8988T (cell line): Measurements from ENCODE around the gene GBP2.
"Not testable (repeated sequence)": the region's sequence is repeated elsewhere in the genome, so short reads cannot be mapped to it uniquely, and the experiment has no call there.

Source experiments
- DNase-seq: peaks from one replicate; pipeline ENCODE4 v3.0.0; 2011

Gene GBP2

DNA sequence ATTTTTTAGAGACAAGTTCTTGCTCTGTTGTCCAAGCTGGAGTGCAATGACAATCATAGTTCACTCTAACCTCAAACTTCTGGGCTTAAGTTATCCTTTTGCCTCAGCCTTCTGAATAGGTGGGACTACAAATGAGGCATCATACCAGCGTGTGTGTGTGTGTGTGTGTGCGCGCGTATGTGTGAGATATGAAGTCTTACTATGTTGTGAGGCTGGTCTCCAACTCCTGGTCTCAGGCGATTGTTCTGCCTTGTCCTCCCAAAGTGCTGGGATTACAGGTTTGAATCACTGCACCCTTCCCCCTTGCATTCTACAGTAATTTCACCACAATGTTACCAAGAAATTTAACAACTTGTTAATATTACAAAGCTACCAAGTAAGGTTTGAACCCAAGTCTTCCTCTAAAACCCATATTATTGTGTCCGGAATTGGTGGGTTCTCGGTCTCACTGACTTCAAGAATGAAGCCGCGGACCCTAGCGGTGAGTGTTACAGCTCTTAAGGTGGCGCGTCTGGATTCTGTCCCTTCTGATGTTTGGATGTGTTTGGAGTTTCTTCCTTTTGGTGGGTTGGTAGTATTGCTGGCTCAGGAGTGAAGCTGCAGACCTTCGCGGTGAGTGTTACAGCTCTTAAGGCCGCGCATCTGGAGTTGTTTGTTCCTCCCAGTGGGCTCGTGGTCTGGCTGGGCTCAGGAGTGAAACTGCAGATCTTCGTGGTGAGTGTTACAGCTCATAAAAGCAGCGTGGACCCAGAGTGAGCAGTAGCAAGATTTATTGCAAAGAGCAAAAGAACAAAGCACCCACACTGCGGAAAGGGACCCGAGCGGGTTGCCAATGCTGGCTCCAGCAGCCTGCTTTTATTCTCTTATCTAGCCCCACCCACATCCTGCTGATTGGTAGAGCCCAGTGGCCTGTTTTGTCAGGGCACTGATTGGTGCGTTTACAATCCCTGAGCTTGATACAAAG, 970 bp upstream of the GBP2 start:
- DNase-seq: not testable (repeated sequence)

DNA sequence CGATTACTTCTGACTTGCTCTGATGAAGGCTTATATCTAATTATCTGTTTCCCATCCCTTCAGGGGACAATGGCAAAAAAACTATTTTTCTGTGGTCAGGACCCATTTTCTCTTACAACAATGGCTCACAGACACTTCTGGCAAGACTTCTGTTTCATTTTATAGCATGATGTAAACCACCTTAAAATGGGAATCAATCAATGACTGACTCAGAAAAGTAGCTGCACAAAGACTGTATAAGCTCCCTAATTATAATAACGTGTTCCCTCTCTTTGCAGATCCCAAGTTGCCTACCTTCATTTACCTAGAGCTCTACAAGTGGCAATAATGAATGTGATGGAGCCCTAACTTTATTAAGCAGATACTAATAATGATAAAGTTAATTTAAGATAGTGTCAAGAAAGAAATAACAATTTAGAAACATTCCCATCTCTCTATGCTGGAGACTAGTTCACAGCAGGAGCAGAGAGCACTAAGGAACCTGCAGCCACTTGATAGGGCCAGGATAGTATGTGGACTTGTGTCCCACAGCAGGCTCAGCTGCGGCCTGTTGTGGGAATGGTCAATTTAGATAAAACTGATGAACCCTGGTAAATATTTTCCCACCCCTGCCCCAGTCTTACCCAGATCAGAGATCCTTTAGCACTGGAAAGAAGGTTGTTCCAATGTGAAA, 538 bp downstream of the GBP2 start:
- DNase-seq: no peak

DNA sequence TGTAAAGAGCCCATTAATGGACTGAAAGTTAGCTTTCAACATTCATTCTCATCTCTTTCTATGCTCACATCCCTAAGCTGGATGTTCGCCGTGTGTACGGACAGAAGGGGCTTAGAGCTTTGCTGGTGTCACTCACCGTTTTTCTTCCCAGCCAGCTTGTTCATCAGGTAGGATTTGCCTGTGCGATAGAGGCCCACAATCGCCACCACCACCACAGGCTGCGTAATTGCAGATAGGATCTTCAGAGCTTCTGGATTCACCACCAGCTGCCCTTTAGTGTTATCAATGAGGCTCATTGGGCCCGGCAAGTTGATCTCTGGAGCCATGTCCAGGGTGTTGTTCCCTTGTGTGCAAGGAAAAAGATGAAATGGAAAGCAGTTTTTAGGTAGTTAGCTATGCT, 4.3 kb downstream of the GBP2 start:
- DNase-seq: no peak

DNA sequence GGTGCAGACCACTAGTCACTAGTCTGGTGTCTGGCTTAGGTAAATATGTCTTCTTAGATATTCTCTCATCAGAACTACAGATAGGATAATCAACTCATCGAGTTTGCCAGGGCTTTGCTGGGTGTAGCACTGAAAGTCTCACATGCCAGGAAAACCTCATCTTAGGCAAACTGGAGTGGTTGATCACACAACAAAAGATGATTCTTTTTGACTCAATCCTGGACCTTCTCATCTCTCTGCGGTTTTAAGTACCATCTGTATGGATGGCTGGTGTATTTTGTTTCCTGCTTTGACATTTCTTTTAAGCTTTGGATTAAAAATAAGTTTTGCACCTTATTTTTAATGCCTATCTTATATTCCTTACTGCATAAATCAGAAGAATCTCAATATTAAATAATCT, 11.3 kb downstream of the GBP2 start:
- DNase-seq: no peak

DNA sequence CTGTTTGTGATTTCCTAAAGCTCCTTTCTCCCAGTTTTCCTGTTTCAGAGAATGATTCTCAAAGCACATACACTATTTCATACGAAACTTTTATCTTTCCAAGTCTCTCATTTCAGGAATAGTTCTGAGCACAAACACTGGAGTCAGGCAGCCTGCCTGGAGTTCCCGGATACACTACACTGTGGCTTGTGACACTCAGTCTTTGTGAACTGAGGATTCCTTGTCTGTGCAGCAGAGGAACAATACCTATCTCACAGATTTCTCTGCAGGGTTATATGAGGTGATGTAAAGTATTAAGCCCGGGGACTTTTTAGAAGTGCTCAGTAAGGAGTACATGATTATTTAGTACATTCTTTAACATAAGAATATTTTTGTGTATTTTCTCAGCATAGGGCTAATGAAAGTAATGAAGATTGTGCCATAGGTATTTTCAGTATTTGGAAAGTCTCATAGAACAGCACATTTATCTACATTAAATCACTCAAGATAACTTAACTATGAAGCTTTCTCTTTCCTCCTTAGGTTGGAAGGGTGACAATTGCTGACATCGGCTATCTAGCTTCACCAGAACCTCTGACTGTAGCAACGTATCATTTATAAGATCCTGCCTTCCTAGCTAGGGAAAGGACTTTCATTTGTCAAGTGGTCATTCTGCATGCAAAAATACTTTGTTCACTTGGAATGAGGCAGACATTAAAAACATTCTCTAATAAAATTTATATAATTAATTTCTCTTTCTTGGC, 12.9 kb downstream of the GBP2 start:
- no peak for DNase-seq

DNA sequence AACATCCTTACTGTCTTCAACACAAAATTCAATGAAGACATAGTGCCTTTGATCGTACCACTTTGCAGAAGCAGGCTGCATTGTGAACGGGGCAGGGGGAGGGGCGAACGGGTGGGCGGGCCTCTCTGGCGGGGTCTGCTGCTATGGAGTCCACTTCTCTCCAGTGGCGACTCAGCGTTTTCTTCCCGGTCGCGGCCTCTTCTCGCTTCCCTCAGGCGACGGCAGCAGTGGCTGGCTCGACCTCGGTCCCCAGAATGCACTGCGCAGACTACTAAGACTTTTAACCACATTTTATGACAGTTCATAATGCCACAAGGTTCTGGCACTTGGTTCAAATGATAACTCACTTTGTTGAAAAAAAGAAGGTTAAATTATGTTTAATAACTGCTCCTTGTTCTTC, 21.2 kb downstream of the GBP2 start:
- DNase-seq: no peak

DNA sequence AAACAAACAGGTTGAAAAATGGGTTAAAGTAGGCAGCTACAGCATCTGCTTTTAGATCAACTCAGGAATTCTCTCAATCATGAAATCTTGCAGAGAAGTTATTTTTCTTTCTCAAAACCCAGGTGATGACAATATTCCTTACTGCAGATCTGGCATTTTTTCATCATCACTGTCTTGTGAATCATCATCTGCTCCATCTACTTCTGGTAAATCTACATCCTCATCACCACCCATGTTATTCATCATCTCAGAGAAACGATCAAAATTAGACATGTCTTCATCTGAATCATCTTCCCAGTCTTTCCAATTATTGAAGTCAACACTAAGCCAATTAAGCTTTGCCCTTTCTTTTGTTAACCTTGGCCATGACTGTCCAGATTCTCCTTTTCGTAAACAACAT, 21.8 kb downstream of the GBP2 start:
- no peak for DNase-seq

DNA sequence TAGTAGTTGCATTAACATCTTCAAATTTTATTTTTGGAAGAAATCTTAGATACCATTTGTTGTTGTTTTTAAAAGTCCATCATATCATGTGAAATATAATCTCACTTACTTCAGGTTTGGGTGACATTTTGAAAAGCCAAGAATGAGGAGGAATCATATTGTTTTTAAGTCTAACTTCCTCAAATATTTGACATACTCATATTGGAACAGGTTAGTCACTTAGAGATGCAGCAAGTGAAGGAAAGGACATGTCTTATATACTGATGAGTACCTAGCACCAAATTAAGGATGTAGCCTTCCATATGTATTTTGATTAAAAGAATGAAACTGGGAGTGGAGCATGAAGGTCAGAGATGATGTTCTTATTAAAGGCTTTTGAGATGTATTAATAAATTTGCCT, 23.9 kb downstream of the GBP2 start:
- no peak for DNase-seq

DNA sequence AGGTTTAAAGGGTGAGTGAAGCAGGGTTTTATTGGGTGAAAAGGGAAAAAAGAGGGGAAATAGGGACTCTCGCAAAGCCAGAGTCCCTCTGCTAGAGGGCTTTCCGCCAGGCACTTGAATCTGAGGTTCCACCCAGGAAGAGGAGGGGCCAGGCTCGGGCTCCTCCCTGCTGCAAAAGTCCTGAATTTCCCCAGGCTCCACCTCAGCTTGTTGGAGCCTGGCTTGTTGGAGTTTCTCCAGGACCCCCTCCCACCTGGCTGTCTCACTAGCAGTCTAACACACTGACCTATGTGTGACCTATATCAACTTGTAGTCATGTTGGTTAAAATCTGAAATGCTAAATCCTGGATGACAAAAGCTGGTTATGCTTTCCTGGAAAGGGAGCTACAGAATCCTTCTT, 25.5 kb downstream of the GBP2 start:
- no peak for DNase-seq

DNA sequence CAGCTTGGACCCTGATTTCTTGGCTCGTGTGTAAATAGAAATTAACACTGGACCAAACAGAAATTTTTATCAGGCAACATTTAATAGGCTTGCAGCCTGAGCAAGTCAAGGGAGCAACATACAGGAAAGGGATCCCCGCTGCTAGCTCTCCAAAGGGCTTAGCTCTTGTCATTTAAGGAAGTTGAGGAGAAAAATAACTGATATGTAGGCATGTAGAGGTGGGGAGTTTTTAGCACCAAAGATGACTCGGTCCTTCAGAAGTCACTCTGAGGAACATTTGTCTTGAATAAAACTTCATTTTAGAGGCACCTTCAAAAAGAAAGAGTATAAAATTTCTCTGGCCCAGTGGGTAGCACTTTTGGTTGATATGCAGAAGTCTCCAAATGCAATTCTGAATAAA, 27.1 kb downstream of the GBP2 start:
- DNase-seq: no peak

DNA sequence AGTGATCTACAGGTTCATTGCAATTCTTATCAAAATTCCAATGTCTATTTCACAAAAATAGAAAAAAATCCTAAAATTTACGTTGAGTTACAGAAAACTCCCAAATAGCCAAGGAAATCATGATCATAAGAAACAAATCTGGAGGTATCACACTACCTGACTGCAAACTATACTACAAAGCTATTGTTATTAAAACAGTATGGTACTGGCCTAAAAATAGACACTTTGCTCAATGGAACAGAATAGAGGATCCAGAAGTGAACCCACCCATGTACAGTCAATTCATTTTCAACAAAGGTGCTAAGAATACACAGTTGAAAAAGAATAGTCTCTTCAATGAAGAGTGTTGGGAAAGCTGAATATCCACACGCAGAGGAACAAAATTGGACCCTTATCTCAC, 30.2 kb downstream of the GBP2 start:
- DNase-seq: no peak

DNA sequence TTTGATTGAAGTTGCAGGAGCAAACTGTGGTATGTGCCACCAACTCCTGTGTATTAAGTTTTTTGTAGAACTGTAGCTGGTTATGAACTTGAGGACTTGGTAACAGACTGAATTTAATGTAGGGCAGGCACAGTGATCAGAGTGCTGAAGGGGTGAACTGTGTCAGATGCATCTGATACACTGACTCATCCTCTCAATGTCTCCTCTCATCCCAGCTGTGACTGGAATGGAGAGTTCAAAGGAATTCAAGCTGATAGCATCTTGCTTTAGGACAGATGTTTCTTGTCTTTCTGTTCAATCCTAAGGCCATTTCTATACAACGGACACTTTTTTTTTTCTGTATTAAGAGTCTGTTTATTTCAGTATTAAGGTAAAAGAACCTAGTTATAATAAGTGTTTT, 36.0 kb downstream of the GBP2 start:
- DNase-seq: no peak

DNA sequence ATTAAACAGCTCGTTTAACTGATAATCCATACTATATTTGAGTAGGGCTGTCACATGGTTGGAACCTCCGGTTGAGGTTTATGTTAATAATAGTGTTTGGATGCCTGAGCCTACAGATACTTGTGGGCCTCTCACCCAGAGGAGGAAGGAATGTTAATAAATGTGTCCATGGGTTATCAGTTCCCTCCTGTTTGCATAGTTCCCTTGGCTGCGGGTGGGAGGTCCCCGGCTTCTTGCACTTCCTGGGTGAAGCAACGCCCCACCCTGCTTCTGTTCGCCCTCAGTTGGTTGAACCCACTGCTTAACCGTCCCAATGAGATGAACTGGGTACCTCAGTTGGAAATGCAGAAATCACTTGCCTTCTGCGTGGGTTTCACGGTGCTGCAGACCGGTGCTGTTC, 37.3 kb downstream of the GBP2 start:
- DNase-seq: no peak

DNA sequence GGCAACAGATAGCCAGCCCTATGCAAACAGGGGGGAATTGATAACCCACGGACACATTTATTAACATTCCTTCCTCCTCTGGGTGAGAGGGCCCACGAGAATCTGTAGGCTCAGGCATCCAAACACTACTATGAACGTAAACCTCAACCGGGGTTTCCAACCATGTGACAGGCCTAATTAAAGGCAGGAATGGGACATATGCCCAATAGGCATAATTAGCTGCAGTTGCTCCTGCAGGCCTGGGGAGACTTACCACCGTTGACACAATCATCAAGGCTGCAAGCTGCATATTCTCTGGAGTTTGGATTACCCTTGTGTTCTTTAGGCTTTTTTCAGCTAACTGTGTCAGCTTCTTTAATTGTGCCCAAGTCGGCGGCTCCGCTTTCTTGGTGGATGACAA, 38.7 kb downstream of the GBP2 start:
- no peak for DNase-seq

DNA sequence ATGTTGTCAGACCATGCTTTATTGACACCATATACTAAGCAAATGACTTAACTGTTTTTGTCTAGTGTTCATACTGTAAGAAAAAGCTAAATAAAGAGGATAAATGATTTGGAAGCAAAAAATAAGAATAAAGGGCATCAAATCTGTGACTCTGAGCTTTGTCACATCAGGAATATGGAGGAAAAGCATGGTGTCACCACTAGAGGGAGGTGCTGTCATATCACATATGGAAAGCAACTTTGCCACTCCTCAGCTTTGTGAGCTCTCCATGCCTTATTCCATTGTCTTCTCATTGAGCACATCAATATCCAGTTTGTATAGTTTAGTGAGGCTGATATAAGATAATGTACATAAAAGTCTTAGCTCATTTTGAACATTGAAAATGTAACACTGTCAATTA, 40.1 kb downstream of the GBP2 start:
- DNase-seq: peak; percentile 17

DNA sequence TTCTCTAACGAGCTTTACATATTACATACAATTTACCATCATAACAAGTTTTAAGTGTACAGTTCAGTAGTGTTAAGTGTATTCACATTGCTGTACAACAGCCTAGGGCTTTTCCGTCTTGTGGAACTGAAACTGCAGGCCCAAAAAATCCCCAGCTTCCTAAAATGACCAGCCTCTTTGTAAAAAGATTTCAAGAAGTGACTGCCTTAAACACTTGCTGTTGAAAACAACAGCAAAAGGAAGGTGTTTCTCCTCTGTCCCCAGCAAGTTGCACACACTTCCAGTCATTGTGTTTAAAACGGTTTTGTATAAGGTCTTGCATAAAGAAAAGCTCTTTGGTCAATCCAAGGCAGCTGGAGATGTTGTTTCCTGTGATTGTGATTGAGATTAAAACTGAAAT, 44.9 kb downstream of the GBP2 start:
- DNase-seq: no peak

DNA sequence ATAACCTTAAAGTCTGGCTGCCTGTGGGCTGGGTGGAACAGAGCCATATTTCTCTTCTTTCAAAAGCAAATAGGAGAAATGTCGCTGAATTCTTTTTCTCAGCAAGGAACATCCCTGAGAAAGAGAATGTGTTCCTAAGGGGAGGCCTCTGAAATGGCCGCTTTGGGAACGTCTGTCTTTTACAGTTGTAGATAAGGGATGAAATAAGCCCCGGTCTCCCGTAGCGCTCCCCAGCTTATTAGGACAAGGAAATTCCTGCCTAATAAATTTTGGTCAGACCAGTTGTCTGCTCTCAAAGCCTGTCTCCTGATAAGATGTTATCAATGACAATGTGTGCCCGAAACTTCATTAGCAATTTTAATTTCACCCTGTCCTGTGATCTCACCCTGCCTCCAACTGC, 45.8 kb downstream of the GBP2 start:
- DNase-seq: not testable (repeated sequence)

DNA sequence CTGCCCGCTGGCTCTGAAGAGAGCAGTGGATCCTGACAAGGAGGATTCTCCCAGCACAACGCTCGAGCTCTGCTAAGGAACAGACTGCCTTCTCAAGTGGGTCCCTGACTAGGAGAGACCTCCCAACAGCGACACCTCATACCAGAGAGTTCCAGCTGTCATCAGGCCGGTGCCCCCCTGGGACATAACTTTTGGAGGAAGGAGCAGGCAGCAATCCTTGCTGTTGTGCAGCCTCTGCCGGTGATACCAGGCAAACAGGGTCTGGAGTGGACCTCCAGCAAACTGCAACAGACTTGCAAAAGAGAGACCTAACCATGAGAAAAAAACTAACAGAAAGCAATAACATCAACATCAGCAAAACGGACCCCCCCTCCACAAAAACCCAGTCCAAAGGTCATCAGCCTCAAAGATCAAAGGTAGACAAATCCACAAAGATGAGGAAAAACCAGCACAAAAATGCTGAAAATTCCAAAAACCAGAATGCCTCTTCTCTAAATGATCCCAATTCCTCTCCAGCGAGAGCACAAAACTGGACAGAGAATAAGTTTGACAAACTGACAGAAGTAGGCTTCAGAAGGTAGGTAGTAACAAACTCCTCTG, 53.3 kb downstream of the GBP2 start:
- DNase-seq: not testable (repeated sequence)

DNA sequence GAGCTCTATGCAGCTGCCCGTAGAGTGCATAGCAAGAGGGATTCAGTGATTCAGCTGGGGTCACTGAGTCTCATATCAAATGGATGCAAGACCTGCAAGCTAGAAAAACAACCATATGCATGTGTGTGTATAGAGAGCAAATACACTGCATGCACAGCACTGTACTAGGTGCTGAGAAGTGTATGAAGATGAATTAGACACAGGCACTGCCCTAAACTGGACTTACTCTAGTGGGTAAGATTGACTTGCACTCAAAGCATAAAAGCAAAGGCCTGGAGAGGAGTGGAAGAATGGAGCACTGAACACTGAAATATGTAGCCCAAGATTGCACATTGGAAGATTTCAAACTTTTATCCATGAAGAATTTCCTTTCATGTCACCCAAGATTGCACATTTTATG, 55.4 kb downstream of the GBP2 start:
- no peak for DNase-seq

DNA sequence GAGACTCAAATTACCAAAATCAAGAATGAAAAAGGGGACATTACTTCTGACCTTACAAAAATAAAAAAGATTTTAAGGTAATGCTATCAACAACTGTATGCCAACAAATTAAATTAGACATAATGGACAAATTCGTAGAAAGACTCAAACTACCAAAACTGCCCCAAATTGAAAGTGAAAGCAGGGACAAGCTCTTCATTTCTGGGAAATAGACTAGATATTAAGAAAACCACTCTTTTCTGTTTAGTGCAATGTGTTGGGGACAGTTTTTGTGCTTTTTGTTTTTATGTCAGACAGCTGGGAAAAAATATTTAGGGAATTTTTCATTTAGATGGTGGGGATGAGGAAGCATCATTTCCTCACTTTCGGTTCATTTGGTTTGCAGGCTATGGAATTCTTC, 56.0 kb downstream of the GBP2 start:
- no peak for DNase-seq

DNA sequence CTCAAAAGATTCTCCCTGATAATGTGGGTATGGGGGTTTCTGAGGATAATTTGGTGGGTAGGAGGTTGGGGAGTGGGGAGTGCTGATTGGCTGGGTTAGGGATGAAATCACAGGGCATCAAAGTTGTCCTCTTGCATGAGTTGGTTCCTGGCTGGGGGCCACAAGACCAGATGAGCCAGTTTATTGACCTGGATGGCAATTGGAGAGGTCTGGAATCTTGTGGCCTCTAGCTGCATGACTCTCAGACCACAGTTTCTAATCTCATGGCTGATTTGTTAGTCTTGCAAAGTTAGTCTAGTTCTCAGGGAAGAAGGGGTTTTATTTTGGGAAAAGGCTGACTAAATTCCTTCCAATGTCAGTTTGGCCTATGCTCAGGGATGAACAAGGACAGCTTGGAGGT, 57.6 kb downstream of the GBP2 start:
- no peak for DNase-seq

DNA sequence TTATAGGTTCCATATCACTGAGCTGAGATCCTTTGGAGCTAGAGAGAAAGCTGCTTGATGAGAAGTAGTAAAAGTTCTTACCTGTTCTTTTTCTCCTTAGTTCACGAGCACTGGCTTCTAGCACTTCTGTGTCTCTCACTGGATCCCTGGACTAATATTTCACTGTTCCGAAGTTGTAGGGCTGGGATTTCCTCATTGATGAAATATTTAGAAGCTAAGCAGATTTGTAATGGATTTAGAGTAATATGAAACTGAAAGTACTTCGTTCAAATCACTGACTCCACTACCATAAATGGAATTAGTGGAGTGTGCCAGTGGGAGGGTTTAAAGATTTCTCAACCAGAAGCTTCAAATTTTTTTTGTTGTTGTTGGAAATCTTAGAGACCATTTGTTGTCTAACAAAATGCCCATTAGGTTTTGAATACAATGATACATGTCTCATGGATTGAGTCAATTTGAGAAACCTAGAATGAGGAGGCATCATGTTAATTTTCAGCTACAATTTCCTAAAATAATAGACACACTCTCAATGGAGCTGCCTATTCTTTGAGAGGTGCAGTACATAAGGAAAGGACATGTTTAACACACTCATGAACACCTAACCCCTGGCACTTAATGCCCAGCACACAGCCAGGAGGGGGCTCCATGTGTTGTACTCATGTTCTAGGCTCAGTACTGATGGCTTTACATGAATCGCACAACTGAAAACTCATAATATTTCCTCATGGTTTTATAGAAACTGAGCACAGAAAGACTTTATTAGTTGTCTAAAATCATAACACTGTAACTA, 60.6 kb downstream of the GBP2 start, which contains the start of gene GBP1:
TSS of gene GBP1 (minus strand) at position 130 of the 790 bp plus-strand sequence. CDS start 1,974 bp downstream, outside the sequence.
- DNase-seq: no peak
